ENCODE data around the gene PROX2. TPM values are rescaled to one million over a fixed set of nuclear protein-coding genes. Genes with fewer than 3 reads are reported as not detected.

PROX2 gene
- total and polyA plus RNA-seq, 9 of the 15 experiments (the other 6 are each of a cell fraction or from before 2014, with no cell fraction given), result not detected

- Histone ChIP-seq H3K36me3 (ENCODE audit: control insufficient read depth, insufficient read depth, low read length) (no peaks in the 10 kb centered on the region), H3K9me1 (ENCODE audit: control insufficient read depth, insufficient read depth, low read length) (no peaks in the 10 kb centered on the region), H3K4me1 (replicated peaks in 1 of 2; ENCODE audit: control insufficient read depth in 2 of 2, insufficient read depth in 2 of 2, low read length in 2 of 2) (peaks cover 6 to 35% of the 10 kb centered on the region in 2 experiments; a peak in 4 of 5 replicates), H3K27me3 (ENCODE audit: control insufficient read depth in 2 of 2, insufficient read depth in 2 of 2, low read length in 2 of 2) (no peaks in the 10 kb centered on the region), H3K27ac (ENCODE audit: extremely low read depth, low read depth, low read length) (no peak overlapping the region; the same call in 2 of the 3 replicates), H3K9me3 (replicated peaks; ENCODE audit: control insufficient read depth, insufficient read depth, low read depth, low read length) (no peaks in the 10 kb centered on the region), H4K20me1 (replicated peaks; ENCODE audit: control insufficient read depth, insufficient read depth, low read length) (no peaks in the 10 kb centered on the region), H3K4me3 (peak overlapping the region; percentile 78), H3K4me2 (ENCODE audit: insufficient read depth, low read length) (peak overlapping the region; percentile 76), H2AFZ (ENCODE audit: low read depth, low read length) (peak overlapping the region; percentile 87), H3K79me2 (ENCODE audit: control insufficient read depth, insufficient read depth, low read length) (no peaks in the 10 kb centered on the region; the same call in 2 of the 3 replicates), H3K9ac (ENCODE audit: insufficient read depth in 1 of 2, low read depth in 2 of 2, low read length in 2 of 2) (peak overlapping the region; percentile 80 to 96)
- CTCF ChIA-PET (ENCODE audit: low intra/inter-chr PET ratio), result interaction anchor here (1.4 kb wide), 1 partner anchor 167 kb away, joined by 4 read pairs; no protein-coding TSS in a partner anchor
- WGBS (ENCODE audit: insufficient coverage, low coverage, missing lambda C conversion rate), result 63% methylated on average over 13 of the region's 19 CpGs
- in situ Hi-C loops (cut with MboI), result no loop called here
- peak; percentile 41; the same call in 1 of the 2 replicates for TF ChIP-seq BCOR (IDR thresholded peaks at IDR 0.05)
- TF ChIP-seq CBX5 (IDR thresholded peaks at IDR 0.05; ENCODE audit: borderline replicate concordance, low read depth), result no peak
- peak; percentile 48 for TF ChIP-seq RBM25 (IDR thresholded peaks at IDR 0.05; ENCODE audit: low read depth, low read length, severe bottlenecking)
- no peak for TF ChIP-seq CBX3 (IDR thresholded peaks at IDR 0.05; ENCODE audit: borderline replicate concordance in 1 of 2, low read length in 2 of 2)
- no peak for TF ChIP-seq NR3C1 (CRISPR knock-in tag; IDR thresholded peaks at IDR 0.05)
- TF ChIP-seq PBX2 (CRISPR knock-in tag; IDR thresholded peaks at IDR 0.05; ENCODE audit: low read depth), result no peak
- TF ChIP-seq PBX2 (tag; conservative IDR thresholded peaks at IDR 0.05; ENCODE audit: low read depth), result no peak
- no peak for TF ChIP-seq ATF7 (IDR thresholded peaks at IDR 0.05)
- peak in 1 of 2 experiments; percentile 16; a peak in 1 of 4 replicates for TF ChIP-seq KDM1A (IDR thresholded peaks at IDR 0.05)
- TF ChIP-seq, protein P1, sequence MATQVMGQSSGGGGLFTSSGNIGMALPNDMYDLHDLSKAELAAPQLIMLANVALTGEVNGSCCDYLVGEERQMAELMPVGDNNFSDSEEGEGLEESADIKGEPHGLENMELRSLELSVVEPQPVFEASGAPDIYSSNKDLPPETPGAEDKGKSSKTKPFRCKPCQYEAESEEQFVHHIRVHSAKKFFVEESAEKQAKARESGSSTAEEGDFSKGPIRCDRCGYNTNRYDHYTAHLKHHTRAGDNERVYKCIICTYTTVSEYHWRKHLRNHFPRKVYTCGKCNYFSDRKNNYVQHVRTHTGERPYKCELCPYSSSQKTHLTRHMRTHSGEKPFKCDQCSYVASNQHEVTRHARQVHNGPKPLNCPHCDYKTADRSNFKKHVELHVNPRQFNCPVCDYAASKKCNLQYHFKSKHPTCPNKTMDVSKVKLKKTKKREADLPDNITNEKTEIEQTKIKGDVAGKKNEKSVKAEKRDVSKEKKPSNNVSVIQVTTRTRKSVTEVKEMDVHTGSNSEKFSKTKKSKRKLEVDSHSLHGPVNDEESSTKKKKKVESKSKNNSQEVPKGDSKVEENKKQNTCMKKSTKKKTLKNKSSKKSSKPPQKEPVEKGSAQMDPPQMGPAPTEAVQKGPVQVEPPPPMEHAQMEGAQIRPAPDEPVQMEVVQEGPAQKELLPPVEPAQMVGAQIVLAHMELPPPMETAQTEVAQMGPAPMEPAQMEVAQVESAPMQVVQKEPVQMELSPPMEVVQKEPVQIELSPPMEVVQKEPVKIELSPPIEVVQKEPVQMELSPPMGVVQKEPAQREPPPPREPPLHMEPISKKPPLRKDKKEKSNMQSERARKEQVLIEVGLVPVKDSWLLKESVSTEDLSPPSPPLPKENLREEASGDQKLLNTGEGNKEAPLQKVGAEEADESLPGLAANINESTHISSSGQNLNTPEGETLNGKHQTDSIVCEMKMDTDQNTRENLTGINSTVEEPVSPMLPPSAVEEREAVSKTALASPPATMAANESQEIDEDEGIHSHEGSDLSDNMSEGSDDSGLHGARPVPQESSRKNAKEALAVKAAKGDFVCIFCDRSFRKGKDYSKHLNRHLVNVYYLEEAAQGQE (IDR thresholded peaks at IDR 0.05; ENCODE audit: borderline replicate concordance), result no peak
- TF ChIP-seq, protein P1 (CRISPR knock-in tag; IDR thresholded peaks at IDR 0.05; ENCODE audit: low read depth), result no peak
- ATAC-seq (peak; percentile 14), DNase-seq (ENCODE audit: extremely low read depth in 1 of 4, low spot score in 3 of 4) (no peak), FAIRE-seq (no peak)
- intact Hi-C loops (cut with micrococcal nuclease), result no loop called here
- BruUV-seq (replicated peaks), result TSS peak; percentile 70
- POLR2A ChIA-PET, result interaction anchor here (0.9 to 1.5 kb wide), 7 partner anchors 9 to 195 kb away, joined by 3 to 11 read pairs (median 4); partner anchors contain the start of gene ACYP1
Observed at GRCh38 chr14:74921987-74922751, 46.2 kb upstream of the PROX2 start.
